HepG2 (cell line): Measurements from ENCODE around the gene PPP1R27. TPM values are rescaled to one million over a fixed set of nuclear protein-coding genes. Genes with fewer than 3 reads are reported as not detected.

Experiments
- ATAC-seq: fragments of 200-7000 bp; cut with Tn5 transposase; 3 replicates; pipeline ENCODE4 v1.9.1; 2020; ENCODE audit warnings: mild to moderate bottlenecking, moderate library complexity
- BruUV-seq: library from RNA; stranded (reverse); fragments of 400-500 nt; replicated peaks from 2 replicates; lab custom pipeline; 2021; lab: Mats Ljungman, UMichigan
- CTCF ChIA-PET: fragments of 300-600 bp; formaldehyde crosslinking; extraction: SDS; loops from one replicate; lab custom pipeline; 2021; ENCODE audit warnings: low total read pairs, inconsistent platforms, low intra/inter-chr PET ratio; lab: Yijun Ruan, JAX
- POLR2A ChIA-PET: fragments of 350-600 bp; sonication (Branson Sonifier 250); formaldehyde crosslinking; loops from one replicate; lab custom pipeline; 2020; ENCODE audit warnings: antibody characterized with exemption, inconsistent platforms; lab: Yijun Ruan, JAX
- DNase-seq: peaks from one replicate; pipeline ENCODE4 v3.0.0-alpha.2; 2015; ENCODE audit warnings: low spot score
- FAIRE-seq: peaks from 3 replicates; lab custom pipeline; 2011; peaks lifted over from hg19 to GRCh38; lab: Jason Lieb, UNC
- H2AFZ ChIP-seq: one replicate; pipeline ENCODE4 v1.6.1; 2011; ENCODE audit warnings: low read length, inconsistent platforms
- H3K27ac ChIP-seq: fragments of 300-600 bp; 3 replicates; pipeline ENCODE4 v1.8.0; 2011; ENCODE audit warnings: mixed run types, mild to moderate bottlenecking, mixed read lengths, low read length, inconsistent platforms; ENCODE audit not compliant: insufficient read depth; ENCODE audit errors: extremely low read length
- H3K27me3 ChIP-seq, 2 experiments: fragments of 200-600 bp in 1 of 2; 2 replicates in 1 of 2; 3 replicates in 1 of 2; pipeline versions ENCODE4 v1.6.0 to v1.8.0; 2011; ENCODE audit warnings: low read length in 2 of 2, mild to moderate bottlenecking in 2 of 2, moderate library complexity in 2 of 2, inconsistent platforms in 1 of 2; ENCODE audit not compliant: insufficient read depth in 2 of 2, control insufficient read depth in 1 of 2
- H3K36me3 ChIP-seq, 2 experiments: fragments of 200-600 bp in 1 of 2; replicated peaks in 1 of 2; 2 replicates in 1 of 2; 3 replicates in 1 of 2; pipeline versions ENCODE4 v1.5.1 to v1.8.0; 2011; ENCODE audit warnings: low read length in 2 of 2, inconsistent platforms in 1 of 2; ENCODE audit not compliant: insufficient read depth in 2 of 2, control insufficient read depth in 1 of 2
- H3K4me1 ChIP-seq: 2 replicates; pipeline ENCODE4 v1.5.1; 2012; ENCODE audit warnings: low read length, inconsistent platforms; ENCODE audit not compliant: insufficient read depth
- H3K4me2 ChIP-seq: 2 replicates; pipeline ENCODE4 v1.6.0; 2011; ENCODE audit warnings: low read depth, low read length, inconsistent platforms
- H3K4me3 ChIP-seq, 3 experiments: fragments of 200-600 bp in 1 of 3; sonication (generic), shearing (Covaris generic) in 1 of 3; replicated peaks in 1 of 3; 2 replicates each; pipeline ENCODE4 v1.5.1; 2011 to 2016; ENCODE audit warnings: low read length in 3 of 3, inconsistent platforms in 2 of 3, low read depth in 2 of 3, mild to moderate bottlenecking in 2 of 3, control low read depth in 1 of 3, mixed read lengths in 1 of 3; ENCODE audit not compliant: insufficient read depth in 1 of 3
- H3K79me2 ChIP-seq: one replicate; pipeline ENCODE4 v1.6.1; 2011; ENCODE audit warnings: low read length, inconsistent platforms; ENCODE audit not compliant: insufficient read depth
- H3K9ac ChIP-seq: 2 replicates; pipeline ENCODE4 v1.6.0; 2011; ENCODE audit warnings: mild to moderate bottlenecking, low read depth, low read length, inconsistent platforms; ENCODE audit not compliant: insufficient read depth
- H3K9me3 ChIP-seq: 2 replicates; pipeline ENCODE4 v1.5.1; 2012; ENCODE audit warnings: mild to moderate bottlenecking, low read length
- H4K20me1 ChIP-seq: 2 replicates; pipeline ENCODE4 v1.6.0; 2011; ENCODE audit warnings: inconsistent platforms, mild to moderate bottlenecking, low read length, moderate library complexity; ENCODE audit not compliant: insufficient read depth
- AGO2 ChIP-seq: fragments of 200-400 bp; formaldehyde crosslinking; optimal IDR thresholded peaks from 2 replicates; pipeline ENCODE3; 2017; ENCODE audit warnings: mild to moderate bottlenecking, low read depth, low read length, moderate library complexity
- GATAD1 ChIP-seq: IDR thresholded peaks from 2 replicates; pipeline ENCODE4 v1.6.1; 2016; ENCODE audit warnings: missing genetic modification reagents, missing compliant biosample characterization
- GTF3A ChIP-seq: sonication (generic); formaldehyde crosslinking; conservative IDR thresholded peaks from 2 replicates; pipeline ENCODE4 v1.4.0; 2020; ENCODE audit warnings: mild to moderate bottlenecking, missing genetic modification reagents
- PCBP1 ChIP-seq: fragments of 200-400 bp; formaldehyde crosslinking; IDR thresholded peaks from 2 replicates; pipeline ENCODE4 v1.6.1; 2017; ENCODE audit warnings: mild to moderate bottlenecking, low read depth, low read length, borderline replicate concordance
- POLR2AphosphoS5 ChIP-seq: IDR thresholded peaks from 2 replicates; pipeline ENCODE4 v1.6.1; 2012; ENCODE audit warnings: low read depth, low read length
- REPIN1 ChIP-seq: sonication (generic); formaldehyde crosslinking; IDR thresholded peaks from 2 replicates; pipeline ENCODE4 v1.8.0; 2022; ENCODE audit warnings: missing genetic modification reagents, low read depth, mild to moderate bottlenecking, borderline replicate concordance
- RFX1 ChIP-seq: fragments of 450-650 bp; IDR thresholded peaks from 2 replicates; pipeline ENCODE4 v1.6.1; 2017
- ZC3H4 ChIP-seq: sonication (generic); formaldehyde crosslinking; IDR thresholded peaks from 2 replicates; pipeline ENCODE4 v1.4.0; 2020; ENCODE audit warnings: missing genetic modification reagents, borderline replicate concordance
- ZNF326 ChIP-seq: sonication (generic); formaldehyde crosslinking; IDR thresholded peaks from 2 replicates; pipeline ENCODE4 v1.4.0; 2020; ENCODE audit warnings: missing genetic modification reagents, borderline replicate concordance
- ZNF333 ChIP-seq: sonication (generic); formaldehyde crosslinking; IDR thresholded peaks from 2 replicates; pipeline ENCODE4 v1.4.0; 2020; ENCODE audit warnings: mild to moderate bottlenecking, missing genetic modification reagents, borderline replicate concordance
- ZNF788 ChIP-seq: sonication (generic); formaldehyde crosslinking; IDR thresholded peaks from 2 replicates; pipeline ENCODE4 v1.5.0; 2020; ENCODE audit warnings: mild to moderate bottlenecking, missing genetic modification reagents, borderline replicate concordance
- ZNF839 ChIP-seq: sonication (generic); formaldehyde crosslinking; IDR thresholded peaks from 2 replicates; pipeline ENCODE4 v1.4.0; 2020; ENCODE audit warnings: missing genetic modification reagents, mild to moderate bottlenecking, borderline replicate concordance
- ZSCAN31 ChIP-seq: sonication (generic); formaldehyde crosslinking; IDR thresholded peaks from 2 replicates; pipeline ENCODE4 v1.5.0; 2020; ENCODE audit warnings: low read depth, mild to moderate bottlenecking, missing genetic modification reagents
- WGBS: methylation state at CpG from one replicate; pipeline ENCODE4 v1.1.6; 2017; ENCODE audit warnings: low lambda C conversion rate; 5-methylcytosine and 5-hydroxymethylcytosine counted together
- in situ Hi-C: cut with HindIII; loops from 2 replicates; pipeline ENCODE4 v1.10.0; 2017; ENCODE audit warnings: low pct_unique_long_range_greater_than_20kb; ENCODE audit not compliant: extremely low pct_ligation_motif_present
- intact Hi-C: fragments of 100-400 bp; cut with micrococcal nuclease; formaldehyde crosslinking; loops from one replicate; pipeline ENCODE4 v1.10.0; 2022; ENCODE audit not compliant: unreplicated experiment
- polyA plus RNA-seq, 8 experiments: library from polyadenylated mRNA; depleted of rRNA in 3 of 8; stranded (reverse) in 7 of 8; unstranded in 1 of 8; fragments of >200 nt; fragmentation: Illumina TruSeq in 4 of 8; extraction: Trizol in 4 of 8; gene quantifications; 2 replicates each; pipeline versions ENCODE4 v1.2.1 to v1.2.3, GENCODE V29; 2011 to 2016; ENCODE audit warnings: low read depth in 4 of 8, missing spikeins in 1 of 8, mixed read lengths in 1 of 8; ENCODE audit not compliant: insufficient read depth in 1 of 8
- total RNA-seq, 5 experiments: library from RNA; depleted of rRNA; stranded (reverse); fragments of >200 nt; fragmentation: Illumina TruSeq; extraction: Trizol; gene quantifications; 2 replicates each; pipeline ENCODE4 v1.2.3, GENCODE V29; 2016; ENCODE audit warnings: low read depth in 1 of 5
- TF ChIP-seq, protein P1 (sequence below): sonication (generic); formaldehyde crosslinking; IDR thresholded peaks from 2 replicates; pipeline ENCODE4 v1.4.0; 2020; ENCODE audit warnings: missing genetic modification reagents
- TF ChIP-seq, protein P2 (sequence below): sonication (generic); formaldehyde crosslinking; IDR thresholded peaks from 2 replicates; pipeline ENCODE4 v1.4.0; 2020; ENCODE audit warnings: missing genetic modification reagents, borderline replicate concordance
- TF ChIP-seq, protein P3 (sequence below): sonication (generic); formaldehyde crosslinking; IDR thresholded peaks from 2 replicates; pipeline ENCODE4 v1.8.0; 2022; ENCODE audit warnings: missing genetic modification reagents, mild to moderate bottlenecking, borderline replicate concordance

PPP1R27 gene
- total and polyA plus RNA-seq, 2 of the 13 experiments (the other 11 are each of a cell fraction or from before 2014, with no cell fraction given): 0.17 to 1.00 TPM

DNA sequence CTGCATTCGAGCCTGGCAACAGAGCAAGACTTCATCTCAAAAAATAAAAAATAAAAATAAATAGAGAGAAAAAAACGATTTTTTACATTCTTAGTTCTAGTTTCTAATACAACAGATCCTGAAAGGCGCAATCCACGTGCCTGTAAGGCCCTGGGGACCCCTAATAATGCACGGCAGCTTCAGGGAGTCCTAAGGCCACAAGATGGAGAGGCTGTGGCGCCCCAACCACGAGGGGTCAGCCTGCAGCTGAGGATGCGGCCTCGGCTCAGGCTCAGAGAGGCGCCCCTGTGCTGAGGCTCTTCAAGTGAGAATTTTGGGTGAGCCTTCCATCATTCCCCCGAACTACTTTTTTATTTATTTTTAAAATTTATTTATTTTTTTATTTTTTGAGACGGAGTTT lies 14.6 kb upstream of the PPP1R27 start (continued):
- TF ChIP-seq, protein P1, sequence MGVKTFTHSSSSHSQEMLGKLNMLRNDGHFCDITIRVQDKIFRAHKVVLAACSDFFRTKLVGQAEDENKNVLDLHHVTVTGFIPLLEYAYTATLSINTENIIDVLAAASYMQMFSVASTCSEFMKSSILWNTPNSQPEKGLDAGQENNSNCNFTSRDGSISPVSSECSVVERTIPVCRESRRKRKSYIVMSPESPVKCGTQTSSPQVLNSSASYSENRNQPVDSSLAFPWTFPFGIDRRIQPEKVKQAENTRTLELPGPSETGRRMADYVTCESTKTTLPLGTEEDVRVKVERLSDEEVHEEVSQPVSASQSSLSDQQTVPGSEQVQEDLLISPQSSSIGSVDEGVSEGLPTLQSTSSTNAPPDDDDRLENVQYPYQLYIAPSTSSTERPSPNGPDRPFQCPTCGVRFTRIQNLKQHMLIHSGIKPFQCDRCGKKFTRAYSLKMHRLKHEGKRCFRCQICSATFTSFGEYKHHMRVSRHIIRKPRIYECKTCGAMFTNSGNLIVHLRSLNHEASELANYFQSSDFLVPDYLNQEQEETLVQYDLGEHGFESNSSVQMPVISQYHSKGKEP (CRISPR knock-in tag): no peak
- no peak for TF ChIP-seq GATAD1 (CRISPR knock-in tag)
- TF ChIP-seq ZNF326 (CRISPR knock-in tag): no peak
- TF ChIP-seq ZNF788 (CRISPR knock-in tag): no peak
- TF ChIP-seq ZSCAN31 (CRISPR knock-in tag): no peak
- TF ChIP-seq ZNF839 (CRISPR knock-in tag): no peak
- TF ChIP-seq AGO2: peak; percentile 54
- no peak for TF ChIP-seq ZC3H4 (CRISPR knock-in tag)

DNA sequence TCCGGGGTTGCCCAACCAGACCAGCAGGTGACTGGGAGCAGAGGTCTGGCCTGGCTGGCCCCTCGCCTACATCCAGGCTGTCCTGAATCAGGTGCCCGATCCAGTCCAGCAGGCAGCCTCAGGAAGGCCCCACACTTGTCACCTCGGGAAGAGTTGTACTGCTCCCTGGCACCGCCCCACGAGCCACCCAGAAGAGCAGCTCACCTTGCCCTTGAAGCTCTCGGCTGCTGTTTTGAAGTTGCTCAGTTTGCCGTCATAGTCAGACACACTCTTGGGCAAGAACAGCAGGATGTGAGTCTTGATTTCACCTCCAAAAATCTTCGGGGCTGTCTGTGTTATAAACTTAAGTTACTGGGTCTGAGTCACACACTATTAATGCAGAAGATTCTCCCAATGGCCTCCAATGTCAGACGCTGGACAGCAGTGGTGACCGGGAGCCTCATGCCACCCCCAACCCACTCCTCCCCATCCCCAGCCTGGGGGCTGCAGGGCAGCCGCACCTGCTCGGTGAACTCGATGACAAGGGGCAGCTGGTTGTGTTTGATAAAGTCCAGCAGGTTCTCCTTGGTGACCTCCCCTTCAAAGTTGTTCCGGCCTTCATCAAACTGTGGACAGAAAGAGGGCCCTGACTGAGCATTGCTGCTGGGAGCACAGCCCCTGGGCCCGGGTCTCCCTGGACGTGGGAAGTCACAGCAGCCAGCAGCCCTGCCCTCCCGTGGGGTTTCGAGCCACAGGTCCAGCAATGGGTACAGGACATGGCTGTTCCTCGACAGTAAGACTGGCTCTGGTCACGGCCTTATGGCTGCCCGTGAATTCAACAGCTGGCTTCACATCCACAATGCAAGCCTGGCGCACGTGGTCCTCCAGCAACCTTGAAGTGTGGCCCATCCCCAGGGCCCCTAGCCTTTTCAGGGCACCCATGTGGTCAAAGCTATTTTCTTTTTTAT lies 12.2 kb upstream of the PPP1R27 start:
- no peak for FAIRE-seq
- no TSS peak for BruUV-seq
- Histone ChIP-seq H4K20me1 (peaks cover 6% of the 10 kb centered on the region; the same call in 1 of the 2 replicates), H3K4me1 (no peaks in the 10 kb centered on the region; the same call in 1 of the 2 replicates), H2AFZ (no peak overlapping the region), H3K27ac (no peak overlapping the region), H3K27me3 (no peaks in the 10 kb centered on the region), H3K36me3 (peaks cover 45 to 73% of the 10 kb centered on the region in 2 experiments), H3K4me2 (no peak overlapping the region), H3K9ac (no peak overlapping the region), H3K4me3 (no peak overlapping the region), H3K9me3 (no peaks in the 10 kb centered on the region), H3K79me2 (no peaks in the 10 kb centered on the region)
- in situ Hi-C loops: no loop called here
- intact Hi-C loops: no loop called here
- ATAC-seq: peak; percentile 2
- DNase-seq: no peak
- ChIA-PET POLR2A (interaction anchor here (1.2 kb wide), 1 partner anchor 14 kb away, joined by 4 read pairs; the partner anchor contains the start of gene MCRIP1), CTCF (no interaction called here)
- WGBS: 92% methylated on average over 20 of the region's 24 CpGs
- TF ChIP-seq POLR2AphosphoS5: peak; percentile 28; the same call in 1 of the 2 replicates
- TF ChIP-seq, protein P2, sequence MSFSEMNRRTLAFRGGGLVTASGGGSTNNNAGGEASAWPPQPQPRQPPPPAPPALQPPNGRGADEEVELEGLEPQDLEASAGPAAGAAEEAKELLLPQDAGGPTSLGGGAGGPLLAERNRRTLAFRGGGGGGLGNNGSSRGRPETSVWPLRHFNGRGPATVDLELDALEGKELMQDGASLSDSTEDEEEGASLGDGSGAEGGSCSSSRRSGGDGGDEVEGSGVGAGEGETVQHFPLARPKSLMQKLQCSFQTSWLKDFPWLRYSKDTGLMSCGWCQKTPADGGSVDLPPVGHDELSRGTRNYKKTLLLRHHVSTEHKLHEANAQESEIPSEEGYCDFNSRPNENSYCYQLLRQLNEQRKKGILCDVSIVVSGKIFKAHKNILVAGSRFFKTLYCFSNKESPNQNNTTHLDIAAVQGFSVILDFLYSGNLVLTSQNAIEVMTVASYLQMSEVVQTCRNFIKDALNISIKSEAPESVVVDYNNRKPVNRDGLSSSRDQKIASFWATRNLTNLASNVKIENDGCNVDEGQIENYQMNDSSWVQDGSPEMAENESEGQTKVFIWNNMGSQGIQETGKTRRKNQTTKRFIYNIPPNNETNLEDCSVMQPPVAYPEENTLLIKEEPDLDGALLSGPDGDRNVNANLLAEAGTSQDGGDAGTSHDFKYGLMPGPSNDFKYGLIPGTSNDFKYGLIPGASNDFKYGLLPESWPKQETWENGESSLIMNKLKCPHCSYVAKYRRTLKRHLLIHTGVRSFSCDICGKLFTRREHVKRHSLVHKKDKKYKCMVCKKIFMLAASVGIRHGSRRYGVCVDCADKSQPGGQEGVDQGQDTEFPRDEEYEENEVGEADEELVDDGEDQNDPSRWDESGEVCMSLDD (CRISPR knock-in tag): no peak
- TF ChIP-seq RFX1: no peak
- no peak for TF ChIP-seq PCBP1
- no peak for TF ChIP-seq ZNF333 (CRISPR knock-in tag)
- TF ChIP-seq REPIN1 (CRISPR knock-in tag): no peak
- no peak for TF ChIP-seq GTF3A (CRISPR knock-in tag)
- TF ChIP-seq, protein P3, sequence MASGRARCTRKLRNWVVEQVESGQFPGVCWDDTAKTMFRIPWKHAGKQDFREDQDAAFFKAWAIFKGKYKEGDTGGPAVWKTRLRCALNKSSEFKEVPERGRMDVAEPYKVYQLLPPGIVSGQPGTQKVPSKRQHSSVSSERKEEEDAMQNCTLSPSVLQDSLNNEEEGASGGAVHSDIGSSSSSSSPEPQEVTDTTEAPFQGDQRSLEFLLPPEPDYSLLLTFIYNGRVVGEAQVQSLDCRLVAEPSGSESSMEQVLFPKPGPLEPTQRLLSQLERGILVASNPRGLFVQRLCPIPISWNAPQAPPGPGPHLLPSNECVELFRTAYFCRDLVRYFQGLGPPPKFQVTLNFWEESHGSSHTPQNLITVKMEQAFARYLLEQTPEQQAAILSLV: no peak
